ENCODE results near the gene PLEKHG3.

DNA sequence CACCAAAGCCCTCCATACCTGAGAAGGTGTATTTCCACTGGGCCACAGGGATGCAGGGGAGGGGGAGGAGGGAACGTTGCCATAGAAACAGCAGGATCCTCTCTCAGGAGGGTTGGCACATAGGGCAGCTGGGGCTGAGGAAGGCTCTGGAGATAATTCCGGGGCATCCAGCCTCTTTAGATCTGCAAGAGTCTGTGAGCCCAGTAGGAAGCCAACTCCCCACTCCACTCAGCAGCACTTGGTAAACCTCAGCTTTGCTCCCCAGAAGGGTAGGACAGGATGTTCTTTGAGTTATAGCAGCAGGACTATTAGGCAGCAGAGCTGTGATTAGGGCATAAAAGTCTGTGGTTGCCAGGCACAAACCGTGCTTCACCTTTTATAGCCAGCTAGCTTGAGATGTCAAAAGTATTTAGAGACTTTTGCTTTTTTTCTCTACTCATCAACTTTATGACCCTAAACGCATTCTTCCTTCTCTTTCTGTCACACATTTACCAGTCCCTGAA is 7.8 kb upstream of the PLEKHG3 start:
- TF ChIP-seq, protein P1, sequence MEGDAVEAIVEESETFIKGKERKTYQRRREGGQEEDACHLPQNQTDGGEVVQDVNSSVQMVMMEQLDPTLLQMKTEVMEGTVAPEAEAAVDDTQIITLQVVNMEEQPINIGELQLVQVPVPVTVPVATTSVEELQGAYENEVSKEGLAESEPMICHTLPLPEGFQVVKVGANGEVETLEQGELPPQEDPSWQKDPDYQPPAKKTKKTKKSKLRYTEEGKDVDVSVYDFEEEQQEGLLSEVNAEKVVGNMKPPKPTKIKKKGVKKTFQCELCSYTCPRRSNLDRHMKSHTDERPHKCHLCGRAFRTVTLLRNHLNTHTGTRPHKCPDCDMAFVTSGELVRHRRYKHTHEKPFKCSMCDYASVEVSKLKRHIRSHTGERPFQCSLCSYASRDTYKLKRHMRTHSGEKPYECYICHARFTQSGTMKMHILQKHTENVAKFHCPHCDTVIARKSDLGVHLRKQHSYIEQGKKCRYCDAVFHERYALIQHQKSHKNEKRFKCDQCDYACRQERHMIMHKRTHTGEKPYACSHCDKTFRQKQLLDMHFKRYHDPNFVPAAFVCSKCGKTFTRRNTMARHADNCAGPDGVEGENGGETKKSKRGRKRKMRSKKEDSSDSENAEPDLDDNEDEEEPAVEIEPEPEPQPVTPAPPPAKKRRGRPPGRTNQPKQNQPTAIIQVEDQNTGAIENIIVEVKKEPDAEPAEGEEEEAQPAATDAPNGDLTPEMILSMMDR (conservative IDR thresholded peaks at IDR 0.05; ENCODE audit: low read depth in 2 of 2), result no peak
- TF ChIP-seq EZH2phosphoT487 (IDR thresholded peaks at IDR 0.05; ENCODE audit: unreplicated experiment) (no peak), EZH2 (IDR thresholded peaks at IDR 0.05; ENCODE audit: low read depth, unreplicated experiment) (no peak), CREB1 (CRISPR knock-in tag; IDR thresholded peaks at IDR 0.05; ENCODE audit: low read depth) (no peak), JUNB (IDR thresholded peaks at IDR 0.05; ENCODE audit: unreplicated experiment) (no peak), POLR2AphosphoS5 (IDR thresholded peaks at IDR 0.05; ENCODE audit: low read depth) (no peak)
- TF ChIP-seq, protein P2, sequence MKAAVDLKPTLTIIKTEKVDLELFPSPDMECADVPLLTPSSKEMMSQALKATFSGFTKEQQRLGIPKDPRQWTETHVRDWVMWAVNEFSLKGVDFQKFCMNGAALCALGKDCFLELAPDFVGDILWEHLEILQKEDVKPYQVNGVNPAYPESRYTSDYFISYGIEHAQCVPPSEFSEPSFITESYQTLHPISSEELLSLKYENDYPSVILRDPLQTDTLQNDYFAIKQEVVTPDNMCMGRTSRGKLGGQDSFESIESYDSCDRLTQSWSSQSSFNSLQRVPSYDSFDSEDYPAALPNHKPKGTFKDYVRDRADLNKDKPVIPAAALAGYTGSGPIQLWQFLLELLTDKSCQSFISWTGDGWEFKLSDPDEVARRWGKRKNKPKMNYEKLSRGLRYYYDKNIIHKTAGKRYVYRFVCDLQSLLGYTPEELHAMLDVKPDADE (IDR thresholded peaks at IDR 0.05), result no peak
- TF ChIP-seq, protein P3, sequence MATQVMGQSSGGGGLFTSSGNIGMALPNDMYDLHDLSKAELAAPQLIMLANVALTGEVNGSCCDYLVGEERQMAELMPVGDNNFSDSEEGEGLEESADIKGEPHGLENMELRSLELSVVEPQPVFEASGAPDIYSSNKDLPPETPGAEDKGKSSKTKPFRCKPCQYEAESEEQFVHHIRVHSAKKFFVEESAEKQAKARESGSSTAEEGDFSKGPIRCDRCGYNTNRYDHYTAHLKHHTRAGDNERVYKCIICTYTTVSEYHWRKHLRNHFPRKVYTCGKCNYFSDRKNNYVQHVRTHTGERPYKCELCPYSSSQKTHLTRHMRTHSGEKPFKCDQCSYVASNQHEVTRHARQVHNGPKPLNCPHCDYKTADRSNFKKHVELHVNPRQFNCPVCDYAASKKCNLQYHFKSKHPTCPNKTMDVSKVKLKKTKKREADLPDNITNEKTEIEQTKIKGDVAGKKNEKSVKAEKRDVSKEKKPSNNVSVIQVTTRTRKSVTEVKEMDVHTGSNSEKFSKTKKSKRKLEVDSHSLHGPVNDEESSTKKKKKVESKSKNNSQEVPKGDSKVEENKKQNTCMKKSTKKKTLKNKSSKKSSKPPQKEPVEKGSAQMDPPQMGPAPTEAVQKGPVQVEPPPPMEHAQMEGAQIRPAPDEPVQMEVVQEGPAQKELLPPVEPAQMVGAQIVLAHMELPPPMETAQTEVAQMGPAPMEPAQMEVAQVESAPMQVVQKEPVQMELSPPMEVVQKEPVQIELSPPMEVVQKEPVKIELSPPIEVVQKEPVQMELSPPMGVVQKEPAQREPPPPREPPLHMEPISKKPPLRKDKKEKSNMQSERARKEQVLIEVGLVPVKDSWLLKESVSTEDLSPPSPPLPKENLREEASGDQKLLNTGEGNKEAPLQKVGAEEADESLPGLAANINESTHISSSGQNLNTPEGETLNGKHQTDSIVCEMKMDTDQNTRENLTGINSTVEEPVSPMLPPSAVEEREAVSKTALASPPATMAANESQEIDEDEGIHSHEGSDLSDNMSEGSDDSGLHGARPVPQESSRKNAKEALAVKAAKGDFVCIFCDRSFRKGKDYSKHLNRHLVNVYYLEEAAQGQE (IDR thresholded peaks at IDR 0.05; ENCODE audit: unreplicated experiment), result no peak
